GM19193 (cell line): ENCODE results near the gene C20orf204.

Experiments
- POLR2A ChIP-seq: IDR thresholded peaks from 4 replicates; pipeline ENCODE4 v1.6.1; 2011; ENCODE audit not compliant: insufficient read depth, insufficient read length; ENCODE audit errors: extremely low read depth

The C20orf204 gene

GRCh38 chr20:64077094-64077493, 41.1 kb downstream of the C20orf204 start:
- peak; percentile 23 for TF ChIP-seq POLR2A

DNA sequence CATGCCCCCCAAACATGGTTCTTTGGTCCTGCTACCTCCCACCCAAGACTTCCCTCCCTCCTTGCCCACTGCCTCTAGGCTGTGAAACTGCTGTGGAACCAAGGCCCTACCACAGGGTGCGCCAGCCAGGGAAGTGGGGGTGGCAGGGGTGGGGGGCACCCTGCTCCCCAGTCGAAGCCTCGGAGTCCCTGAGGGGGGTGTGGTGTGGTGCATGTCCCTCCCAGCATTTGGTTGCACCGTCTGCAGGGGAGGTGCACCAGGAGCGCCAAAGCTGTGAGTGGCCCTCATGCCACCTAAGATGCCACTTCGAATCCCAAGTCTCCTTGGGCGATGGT, 41.5 kb downstream of the C20orf204 start:
- no peak for TF ChIP-seq POLR2A

GRCh38 chr20:64077876-64078551, 42.0 kb downstream of the C20orf204 start:
- TF ChIP-seq POLR2A: no peak

- no peak for TF ChIP-seq POLR2A
Measured at GRCh38 chr20:64078934-64079272, 42.9 kb downstream of the C20orf204 start.

DNA sequence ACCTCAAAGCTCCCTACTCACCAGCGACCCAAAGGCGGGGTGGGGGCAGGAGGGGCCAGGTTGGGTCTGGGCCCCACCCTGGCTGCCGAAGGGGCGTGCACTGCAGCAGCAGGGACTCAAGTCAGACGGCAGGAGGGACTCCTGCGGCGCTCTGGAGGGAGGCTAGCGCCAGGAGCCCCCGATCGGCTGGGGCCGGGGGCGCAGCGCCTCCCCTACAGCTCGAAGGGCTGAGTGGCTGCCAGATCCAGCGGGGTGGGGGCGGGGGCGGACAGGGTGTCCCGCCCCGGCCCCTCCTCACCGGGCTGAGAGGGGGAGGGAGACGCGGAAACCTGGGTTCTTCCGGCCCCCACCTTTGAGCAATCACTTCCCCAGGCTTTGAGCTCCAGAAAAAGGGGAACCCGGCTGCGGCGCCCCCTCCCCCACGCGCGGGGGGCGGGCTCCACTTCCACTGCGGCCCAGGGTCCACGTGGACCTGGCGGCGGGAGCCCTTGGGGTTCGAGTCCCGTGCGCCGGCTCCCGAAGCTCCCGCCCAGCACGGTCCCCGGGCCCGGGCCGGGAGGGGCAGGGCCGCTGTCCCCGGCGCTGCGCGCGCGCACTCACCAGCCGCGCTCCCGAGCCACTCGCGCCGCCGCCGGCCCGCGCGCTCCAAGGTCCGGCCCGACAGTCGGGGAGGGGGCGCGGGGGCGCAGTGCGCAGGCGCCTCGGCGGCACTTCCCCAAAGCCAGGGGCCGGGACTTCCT, 43.5 kb downstream of the C20orf204 start, which contains the start of gene RGS19:
TSS of gene RGS19 (minus strand) at position 246 of the 740 bp plus-strand sequence. CDS start 2,632 bp downstream, outside the sequence.
- TF ChIP-seq POLR2A: peak; percentile 46

GRCh38 chr20:64080013-64080812, 44.2 kb downstream of the C20orf204 start, which contains the start of gene OPRL1:
Gene OPRL1 (plus strand): TSS chr20:64080082. CDS start chr20:64092721, 12,639 bp downstream.
- no peak for TF ChIP-seq POLR2A

DNA sequence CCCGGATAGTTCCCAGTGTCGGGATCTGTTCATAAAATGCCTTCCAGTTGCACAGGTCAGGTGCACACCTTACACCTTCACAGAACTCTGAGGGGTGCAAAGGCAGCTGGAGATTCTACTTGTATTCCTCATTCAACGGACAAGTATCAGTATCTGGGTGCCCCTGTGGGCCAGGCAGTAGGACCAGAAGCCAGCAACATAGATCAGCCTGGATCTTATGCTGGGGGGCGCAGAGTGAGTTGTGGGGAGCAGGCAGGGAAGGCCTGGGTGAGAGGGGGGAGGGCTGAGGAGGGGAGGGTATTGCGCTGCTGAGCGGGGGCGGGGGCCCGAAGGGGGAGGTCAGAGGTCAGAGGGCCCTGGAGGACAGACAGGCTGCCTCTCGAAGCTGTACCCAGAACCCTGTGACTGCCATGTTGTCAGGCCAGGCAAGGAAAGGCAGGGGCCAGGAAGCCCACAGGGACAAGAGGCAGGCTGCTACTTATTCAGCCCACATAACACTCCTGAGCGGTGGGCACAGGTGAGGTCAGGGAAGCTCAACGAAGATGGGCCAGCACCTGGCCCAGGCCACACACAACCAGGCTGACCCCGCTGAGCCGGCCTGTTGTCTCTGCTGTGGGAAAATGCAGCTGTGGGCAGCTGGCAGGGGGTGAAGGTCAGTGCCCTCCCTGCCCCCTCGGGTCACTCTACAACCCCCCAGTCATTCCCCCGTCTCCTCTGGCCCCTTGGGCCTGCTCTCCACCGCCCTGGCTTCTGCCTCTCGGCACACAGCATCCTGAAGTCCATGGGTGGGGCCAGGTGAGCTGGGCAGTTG, 45.0 kb downstream of the C20orf204 start:
- no peak for TF ChIP-seq POLR2A

DNA sequence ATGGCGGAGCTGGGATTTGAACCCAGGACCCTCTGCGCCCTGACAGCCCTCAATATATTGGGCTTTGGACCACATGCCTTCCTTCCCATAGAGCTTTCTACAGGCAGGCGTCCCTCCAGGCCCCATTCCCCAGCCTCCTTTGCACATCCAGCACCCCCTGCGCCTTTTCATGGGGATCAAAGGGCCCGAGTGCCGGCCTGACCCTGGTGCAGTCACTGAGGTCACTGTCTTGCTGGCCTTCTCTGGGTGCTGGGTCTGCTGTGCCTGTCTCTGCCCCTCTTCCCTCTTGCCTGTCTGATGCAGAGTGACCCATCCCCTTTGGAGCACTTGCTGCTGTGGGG, 45.6 kb downstream of the C20orf204 start:
- no peak for TF ChIP-seq POLR2A

- no peak for TF ChIP-seq POLR2A
Measured at GRCh38 chr20:64082126-64082731, 46.2 kb downstream of the C20orf204 start.

- no peak for TF ChIP-seq POLR2A
Measured at GRCh38 chr20:64082820-64083377, 46.9 kb downstream of the C20orf204 start.

DNA sequence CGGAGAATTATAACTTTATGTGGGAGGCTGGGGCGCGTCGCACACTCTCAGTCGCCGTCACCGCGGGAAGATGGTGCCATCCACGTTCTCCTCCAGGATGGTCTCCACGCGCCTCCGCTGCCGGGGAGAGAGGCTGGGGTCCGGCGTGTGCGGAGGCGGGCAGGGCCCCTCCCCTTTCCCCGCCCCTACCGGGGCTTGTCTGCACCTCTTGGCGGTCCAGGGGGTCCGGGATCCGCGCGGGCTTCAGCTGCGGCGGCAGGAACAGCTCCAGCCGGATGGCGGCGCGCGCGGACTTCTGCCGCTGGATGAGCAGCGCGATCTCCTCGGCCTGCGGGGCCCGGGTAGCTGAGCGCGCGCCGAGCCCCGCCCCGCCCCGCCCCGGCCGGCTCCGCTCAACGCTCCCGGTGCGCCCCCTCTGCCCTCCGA, 47.4 kb downstream of the C20orf204 start:
- no peak for TF ChIP-seq POLR2A

GRCh38 chr20:64083804-64084684, 48.1 kb downstream of the C20orf204 start, which contains the start of gene LKAAEAR1:
Gene LKAAEAR1 (minus strand): TSS chr20:64084398. CDS start chr20:64084219, 179 bp downstream.
- no peak for TF ChIP-seq POLR2A

GRCh38 chr20:64084685-64085152, 48.7 kb downstream of the C20orf204 start:
- TF ChIP-seq POLR2A: no peak
